Activated T-helper 1 cell treated with anti-CD3 and anti-CD28 coated beads, Interleukin-12 subunit alpha, Interleukin-12 subunit beta, Interleukin-2, Interleukin-4 antibody, amounts not matched to agents 30 ng/mL and 10 ng/mL and 1 ng/mL, durations not matched to agents 14 hours and 24 hours and 36 hours (primary cell): ENCODE measurements around the gene NLGN1. TPM values are rescaled to one million over a fixed set of nuclear protein-coding genes. Genes with fewer than 3 reads are reported as not detected.

ENCODE experiments used
- DNase-seq: peaks from one replicate; pipeline ENCODE4 v3.0.0; 2021; ENCODE audit warnings: low spot score
- H3K27ac Mint-ChIP-seq: one replicate; pipeline ENCODE4 v1.8.0; 2021; ENCODE audit warnings: mild to moderate bottlenecking, mixed read lengths
- H3K27me3 Mint-ChIP-seq: one replicate; pipeline ENCODE4 v1.8.0; 2022; ENCODE audit warnings: mild to moderate bottlenecking, moderate library complexity, mixed read lengths; ENCODE audit not compliant: insufficient read depth
- H3K36me3 Mint-ChIP-seq: one replicate; pipeline ENCODE4 v1.8.0; 2021; ENCODE audit warnings: low read depth, mixed read lengths
- H3K4me1 Mint-ChIP-seq: one replicate; pipeline ENCODE4 v1.8.0; 2021; ENCODE audit warnings: low read depth, mixed read lengths
- H3K4me3 Mint-ChIP-seq: one replicate; pipeline ENCODE4 v1.8.0; 2021; ENCODE audit warnings: mild to moderate bottlenecking, moderate library complexity, mixed read lengths
- H3K9me3 Mint-ChIP-seq: one replicate; pipeline ENCODE4 v1.8.0; 2021; ENCODE audit warnings: mixed read lengths
- intact Hi-C: fragments of 100-400 bp; cut with micrococcal nuclease; formaldehyde crosslinking; loops from one replicate; pipeline ENCODE4 v1.15.1; 2024
- total RNA-seq: library from RNA; stranded (reverse); gene quantifications from 2 replicates; pipeline ENCODE4 v1.2.3, GENCODE V29; 2022

The NLGN1 gene
- total RNA-seq, 1 donor from 2014 or later = not detected

DNA sequence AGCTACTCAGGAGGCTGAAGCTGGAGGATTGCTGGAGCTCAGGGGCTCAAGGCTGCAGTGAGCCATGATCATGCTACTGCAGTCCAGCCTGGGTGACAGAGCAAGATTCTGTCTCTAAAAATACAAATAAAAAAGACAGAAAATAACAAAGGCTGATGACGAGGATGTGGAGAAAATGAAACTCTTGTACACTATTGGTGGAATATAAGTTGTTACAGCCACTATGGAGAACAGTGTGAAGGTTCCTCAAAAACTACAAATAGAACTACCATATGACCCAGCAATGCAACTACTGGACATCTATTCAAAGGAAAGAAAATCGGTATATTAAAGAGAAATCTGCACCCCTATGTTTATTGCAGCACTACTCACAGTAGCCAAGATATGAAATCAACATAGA is 934.8 kb downstream of the NLGN1 start:
- no peak overlapping the region for H3K27ac Mint-ChIP-seq
- H3K4me1 Mint-ChIP-seq = no peaks in the 10 kb centered on the region
- no peak overlapping the region for H3K4me3 Mint-ChIP-seq
- no peak for DNase-seq
- H3K9me3 Mint-ChIP-seq = peaks cover 7% of the 10 kb centered on the region
- intact Hi-C loops = no loop called here
- no peaks in the 10 kb centered on the region for H3K27me3 Mint-ChIP-seq
- no peaks in the 10 kb centered on the region for H3K36me3 Mint-ChIP-seq

DNA sequence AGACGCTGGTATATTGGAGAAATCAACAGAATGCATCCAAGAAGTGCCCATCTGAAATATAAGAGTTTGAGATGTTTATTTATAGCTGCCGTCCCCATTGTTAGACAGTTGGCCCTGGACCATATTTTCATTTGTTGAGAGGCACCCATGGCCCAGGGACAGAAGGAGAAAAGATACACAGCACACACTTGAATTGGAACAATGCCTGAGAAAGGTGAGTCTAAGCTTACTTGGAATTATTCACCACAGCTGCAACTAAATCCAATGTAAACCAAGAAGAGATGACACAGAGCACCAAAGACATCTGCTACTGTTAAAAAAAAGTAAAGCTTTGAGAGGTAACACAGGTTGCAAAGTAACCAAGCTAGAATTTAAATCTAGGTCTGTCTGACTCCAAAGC is 936.1 kb downstream of the NLGN1 start:
- peaks cover 4% of the 10 kb centered on the region for H3K9me3 Mint-ChIP-seq
- intact Hi-C loops = no loop called here
- no peak for DNase-seq
- no peaks in the 10 kb centered on the region for H3K27me3 Mint-ChIP-seq
- H3K4me3 Mint-ChIP-seq = no peak overlapping the region
- no peak overlapping the region for H3K27ac Mint-ChIP-seq
- H3K4me1 Mint-ChIP-seq = no peaks in the 10 kb centered on the region
- no peaks in the 10 kb centered on the region for H3K36me3 Mint-ChIP-seq

DNA sequence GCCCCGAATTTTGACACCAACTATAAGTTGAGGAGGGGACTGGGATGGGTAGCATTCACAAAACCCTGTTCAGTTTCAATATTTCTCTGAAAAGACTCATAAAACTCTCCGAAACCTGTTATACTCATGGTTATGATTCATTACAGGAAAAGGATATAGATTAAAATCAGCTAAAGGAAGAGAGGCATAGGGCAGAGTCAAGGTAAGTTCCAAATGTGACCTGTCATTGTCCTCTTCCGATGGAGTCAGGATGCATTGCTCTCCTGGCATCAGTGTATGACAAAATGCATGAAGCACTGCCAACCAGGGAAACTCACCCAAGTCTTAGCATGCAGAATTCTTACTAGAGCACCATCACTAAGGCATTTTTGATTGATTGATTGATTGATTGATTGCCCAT is 936.6 kb downstream of the NLGN1 start:
- intact Hi-C loops = no loop called here
- Mint-ChIP-seq H3K36me3 (no peaks in the 10 kb centered on the region), H3K4me3 (no peak overlapping the region), H3K27ac (no peak overlapping the region), H3K4me1 (no peaks in the 10 kb centered on the region), H3K27me3 (no peaks in the 10 kb centered on the region), H3K9me3 (peaks cover 4% of the 10 kb centered on the region)
- DNase-seq = no peak

DNA sequence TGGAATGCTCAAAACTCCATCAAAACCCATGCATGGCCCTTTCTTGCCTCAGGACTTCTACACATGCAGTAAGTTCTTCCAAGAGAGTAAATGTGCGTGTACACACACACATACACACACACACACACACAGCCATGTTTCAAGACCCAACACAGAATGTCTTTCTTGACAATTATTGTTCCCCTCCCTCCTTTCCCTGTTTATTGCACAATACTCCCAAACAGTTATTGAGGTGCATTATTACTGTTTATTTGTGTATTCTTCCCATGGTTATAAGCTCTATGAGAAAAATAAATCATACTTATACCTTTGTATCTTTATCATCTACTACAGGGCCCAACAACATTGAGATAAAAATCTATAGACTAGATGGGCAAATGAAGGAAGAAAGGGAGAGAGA is 937.8 kb downstream of the NLGN1 start:
- intact Hi-C loops = no loop called here
- Mint-ChIP-seq H3K27me3 (no peaks in the 10 kb centered on the region), H3K4me1 (no peaks in the 10 kb centered on the region), H3K36me3 (no peaks in the 10 kb centered on the region), H3K27ac (no peak overlapping the region), H3K4me3 (no peak overlapping the region), H3K9me3 (peaks cover 4% of the 10 kb centered on the region)
- DNase-seq = no peak

DNA sequence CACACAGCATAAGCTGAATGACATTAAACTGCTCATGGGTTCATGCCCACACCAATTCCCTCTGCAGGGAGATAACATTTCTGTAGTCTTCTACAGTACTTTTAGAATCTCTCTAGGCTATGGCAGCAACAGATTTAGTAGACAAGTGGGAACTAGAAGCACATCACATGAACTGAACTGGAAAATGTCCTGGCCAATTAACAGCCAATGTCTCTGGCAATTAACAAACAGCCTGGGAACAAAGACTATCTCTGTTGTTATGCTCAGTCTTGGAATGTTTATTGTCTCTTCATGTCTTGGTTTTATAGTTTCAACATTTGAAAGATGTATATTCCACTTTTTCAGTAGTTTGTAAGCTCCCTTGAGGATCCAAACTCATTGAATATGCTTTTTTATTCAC is 938.4 kb downstream of the NLGN1 start:
- Mint-ChIP-seq H3K36me3 (no peaks in the 10 kb centered on the region), H3K4me1 (no peaks in the 10 kb centered on the region), H3K27me3 (no peaks in the 10 kb centered on the region), H3K9me3 (peaks cover under 1% of the 10 kb centered on the region), H3K27ac (no peak overlapping the region), H3K4me3 (no peak overlapping the region)
- intact Hi-C loops = no loop called here
- no peak for DNase-seq
